ENCODE data around the gene SLC2A13.
A peak's percentile ranks its signal among the peaks of the same experiment; 100 is the strongest.

Gene SLC2A13

GRCh38 chr12:40105515-40106201, at the start of gene SLC2A13:
Gene SLC2A13 (minus strand): TSS chr12:40106081. CDS start chr12:40105808, 273 bp downstream.
- H3K4me1 ChIP-seq (ENCODE audit: control insufficient read depth, insufficient read depth, low read length), result peaks cover 7% of the 10 kb centered on the region; the same call in 1 of the 2 replicates
- peak within 1 kb of the TSS; percentile 70; the same call in 1 of the 2 replicates for H3K27ac ChIP-seq (ENCODE audit: extremely low read depth, low read depth, low read length)
- H3K4me3 ChIP-seq (ENCODE audit: low read depth, low read length), result peak within 1 kb of the TSS; percentile 81
- TF ChIP-seq ZSCAN30 (tag by site-specific recombination; IDR thresholded peaks at IDR 0.05) (peak; percentile 39; the same call in 1 of the 2 replicates), ZNF580 (tag by site-specific recombination; IDR thresholded peaks at IDR 0.05) (no peak), KLF10 (tag by site-specific recombination; IDR thresholded peaks at IDR 0.05) (0 out of 2 replicates have a peak, but pooled peaks have one; percentile 48), ZIC2 (tag by site-specific recombination; IDR thresholded peaks at IDR 0.05) (no peak), ZBTB26 (tag by site-specific recombination; optimal IDR thresholded peaks at IDR 0.05) (peak; percentile 82), ZNF184 (tag by site-specific recombination; IDR thresholded peaks at IDR 0.05) (no peak), ZNF660 (tag by site-specific recombination; IDR thresholded peaks at IDR 0.05) (peak; percentile 69; the same call in 1 of the 2 replicates), KLF8 (tag by site-specific recombination; IDR thresholded peaks at IDR 0.05) (no peak), ZNF600 (tag by site-specific recombination; IDR thresholded peaks at IDR 0.05) (0 out of 2 replicates have a peak, but pooled peaks have one; percentile 7), ZNF473 (tag by site-specific recombination; IDR thresholded peaks at IDR 0.05) (no peak), PBX3 (CRISPR knock-in tag; IDR thresholded peaks at IDR 0.05) (peak; percentile 36; the same call in 1 of the 2 replicates)
- H3K36me3 ChIP-seq (ENCODE audit: control insufficient read depth in 2 of 2, insufficient read depth in 1 of 2, low read length in 2 of 2), result no peaks in the 10 kb centered on the region
- no peaks in the 10 kb centered on the region for H3K9me3 ChIP-seq (ENCODE audit: control insufficient read depth, insufficient read depth, low read depth, low read length)
- ChIA-PET CTCF (interaction anchor here (0.9 to 3.6 kb wide), 5 partner anchors 11 to 343 kb away, joined by 3 to 43 read pairs (median 7); no protein-coding TSS in a partner anchor), POLR2A (interaction anchor here (1.1 to 1.3 kb wide), 2 partner anchors 95 to 486 kb away, joined by 4 read pairs; partner anchors contain the start of gene ABCD2)

- Histone ChIP-seq H3K4me3 (ENCODE audit: low read depth, low read length) (no peak overlapping the region), H3K4me1 (ENCODE audit: control insufficient read depth, insufficient read depth, low read length) (no peaks in the 10 kb centered on the region), H3K9me3 (ENCODE audit: control insufficient read depth, insufficient read depth, low read depth, low read length) (no peaks in the 10 kb centered on the region), H3K27ac (ENCODE audit: extremely low read depth, low read depth, low read length) (no peak overlapping the region), H3K36me3 (ENCODE audit: control insufficient read depth in 2 of 2, insufficient read depth in 1 of 2, low read length in 2 of 2) (no peaks in the 10 kb centered on the region)
- ChIA-PET CTCF (interaction anchor here (1.6 to 2.1 kb wide), 3 partner anchors 158 to 161 kb away, joined by 4 to 5 read pairs (median 4); no protein-coding TSS in a partner anchor), POLR2A (no interaction called here)
- TF ChIP-seq ZNF473 (tag by site-specific recombination; IDR thresholded peaks at IDR 0.05), result no peak
- TF ChIP-seq YY1 (tag by site-specific recombination; IDR thresholded peaks at IDR 0.05), result no peak
- TF ChIP-seq ZNF280C (tag by site-specific recombination; IDR thresholded peaks at IDR 0.05), result no peak
- no peak for TF ChIP-seq PRDM6 (tag by site-specific recombination; IDR thresholded peaks at IDR 0.05)
- no peak for TF ChIP-seq ZBTB7A (tag by site-specific recombination; IDR thresholded peaks at IDR 0.05; ENCODE audit: low read depth)
- TF ChIP-seq ZIC2 (tag by site-specific recombination; IDR thresholded peaks at IDR 0.05), result no peak
- no peak for TF ChIP-seq ZBTB20 (tag by site-specific recombination; IDR thresholded peaks at IDR 0.05)
Observed at GRCh38 chr12:40154381-40154780, 48.5 kb upstream of the SLC2A13 start.

Measured in HEK293 (cell line).